ENCODE data around the gene ATOH8. TPM values are rescaled to one million over a fixed set of nuclear protein-coding genes. Genes with fewer than 3 reads are reported as not detected.

Gene ATOH8
- total and polyA plus RNA-seq, 12 donors: 8.7 to 45.9 (median 17.8) TPM

DNA sequence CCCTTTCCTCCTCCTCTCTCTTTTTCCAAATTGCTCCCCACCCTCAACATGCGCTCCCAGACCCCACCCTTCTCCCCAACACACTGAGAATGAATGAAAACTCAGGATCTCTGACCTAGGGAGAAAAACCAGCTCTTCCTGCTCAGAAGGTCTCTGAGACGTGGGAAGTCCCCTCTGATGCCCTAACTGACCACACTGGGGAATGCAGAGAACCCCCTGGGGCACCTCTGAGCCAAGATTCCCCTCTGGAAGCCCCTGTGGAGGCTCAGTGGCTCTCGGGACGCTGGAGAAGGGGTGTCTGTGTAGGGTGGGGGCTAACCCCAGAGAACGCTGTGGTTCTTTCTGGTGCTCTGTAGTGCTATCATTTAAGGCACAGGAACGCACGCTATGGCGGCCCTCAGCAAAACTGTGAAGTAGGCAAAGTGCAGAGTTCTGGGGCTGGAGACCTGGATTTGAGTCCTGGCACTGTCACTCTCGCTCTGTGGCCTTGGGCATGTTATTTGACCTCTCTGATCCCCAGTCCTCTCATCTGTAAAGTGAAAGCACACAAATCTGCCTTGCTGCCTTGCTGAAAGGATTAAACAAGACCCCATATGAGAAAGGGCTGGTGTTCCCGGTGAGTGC, 17.1 kb downstream of the ATOH8 start:
- no peak for DNase-seq
- H3K4me1 ChIP-seq: peaks cover 63 to 96% (median 91%) of the 10 kb centered on the region in 9 donors
- intact Hi-C loops (cut with DNase I): no loop called here

DNA sequence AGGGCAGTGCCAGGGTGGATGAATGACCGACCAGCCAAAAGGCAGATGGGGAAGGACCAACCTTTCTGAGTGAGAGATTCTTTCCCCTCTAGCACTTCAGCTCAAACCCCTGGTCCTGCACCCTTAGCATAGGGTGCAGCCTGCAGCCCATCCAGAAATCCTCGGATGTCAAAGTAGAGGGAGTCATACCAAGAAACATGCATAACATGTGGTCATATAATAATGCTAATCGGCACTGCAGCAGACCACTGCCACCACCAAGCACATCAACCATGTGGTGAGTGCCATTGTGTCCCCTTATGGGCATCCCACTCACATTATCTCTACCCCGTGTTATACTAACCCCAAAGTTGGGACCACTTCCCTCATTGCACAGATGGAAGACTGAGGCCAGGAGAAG, 17.7 kb downstream of the ATOH8 start:
- ATAC-seq (no peak), DNase-seq (no peak)
- Histone ChIP-seq H3K27ac (peak overlapping the region; percentile 36 to 96 (median 91)), H3K4me3 (peak overlapping the region in 7 of 10 donors; percentile 6 to 45 (median 24)), H3K36me3 (peaks cover 0 to 19% (median 0%) of the 10 kb centered on the region in 9 donors), H3K27me3 (peaks cover 0 to 5% (median 0%) of the 10 kb centered on the region in 7 donors), H3K4me1 (peaks cover 68 to 96% (median 91%) of the 10 kb centered on the region in 9 donors), H3K9me3 (no peaks in the 10 kb centered on the region)
- TF ChIP-seq, protein P1, sequence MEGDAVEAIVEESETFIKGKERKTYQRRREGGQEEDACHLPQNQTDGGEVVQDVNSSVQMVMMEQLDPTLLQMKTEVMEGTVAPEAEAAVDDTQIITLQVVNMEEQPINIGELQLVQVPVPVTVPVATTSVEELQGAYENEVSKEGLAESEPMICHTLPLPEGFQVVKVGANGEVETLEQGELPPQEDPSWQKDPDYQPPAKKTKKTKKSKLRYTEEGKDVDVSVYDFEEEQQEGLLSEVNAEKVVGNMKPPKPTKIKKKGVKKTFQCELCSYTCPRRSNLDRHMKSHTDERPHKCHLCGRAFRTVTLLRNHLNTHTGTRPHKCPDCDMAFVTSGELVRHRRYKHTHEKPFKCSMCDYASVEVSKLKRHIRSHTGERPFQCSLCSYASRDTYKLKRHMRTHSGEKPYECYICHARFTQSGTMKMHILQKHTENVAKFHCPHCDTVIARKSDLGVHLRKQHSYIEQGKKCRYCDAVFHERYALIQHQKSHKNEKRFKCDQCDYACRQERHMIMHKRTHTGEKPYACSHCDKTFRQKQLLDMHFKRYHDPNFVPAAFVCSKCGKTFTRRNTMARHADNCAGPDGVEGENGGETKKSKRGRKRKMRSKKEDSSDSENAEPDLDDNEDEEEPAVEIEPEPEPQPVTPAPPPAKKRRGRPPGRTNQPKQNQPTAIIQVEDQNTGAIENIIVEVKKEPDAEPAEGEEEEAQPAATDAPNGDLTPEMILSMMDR (IDR thresholded peaks at IDR 0.05): no peak
- 46 to 52% methylated on average over 4 of the region's 4 CpGs for WGBS, 2 donors
- intact Hi-C loops (cut with DNase I): no loop called here

More for the DNA sequence above, 17.1 kb downstream of the ATOH8 start:
- TF ChIP-seq, protein P1 (IDR thresholded peaks at IDR 0.05): no peak
- WGBS, 2 donors: 81 to 87% methylated on average over 10 of the region's 10 CpGs
- ATAC-seq: no peak
- Histone ChIP-seq H3K27me3 (peaks cover 0 to 9% (median 0%) of the 10 kb centered on the region in 7 donors), H3K27ac (peak overlapping the region; percentile 44 to 96 (median 91)), H3K9me3 (no peaks in the 10 kb centered on the region), H3K4me3 (peak overlapping the region in 1 of 10 donors; percentile 32), H3K36me3 (peaks cover 0 to 25% (median 0%) of the 10 kb centered on the region in 9 donors)

DNA sequence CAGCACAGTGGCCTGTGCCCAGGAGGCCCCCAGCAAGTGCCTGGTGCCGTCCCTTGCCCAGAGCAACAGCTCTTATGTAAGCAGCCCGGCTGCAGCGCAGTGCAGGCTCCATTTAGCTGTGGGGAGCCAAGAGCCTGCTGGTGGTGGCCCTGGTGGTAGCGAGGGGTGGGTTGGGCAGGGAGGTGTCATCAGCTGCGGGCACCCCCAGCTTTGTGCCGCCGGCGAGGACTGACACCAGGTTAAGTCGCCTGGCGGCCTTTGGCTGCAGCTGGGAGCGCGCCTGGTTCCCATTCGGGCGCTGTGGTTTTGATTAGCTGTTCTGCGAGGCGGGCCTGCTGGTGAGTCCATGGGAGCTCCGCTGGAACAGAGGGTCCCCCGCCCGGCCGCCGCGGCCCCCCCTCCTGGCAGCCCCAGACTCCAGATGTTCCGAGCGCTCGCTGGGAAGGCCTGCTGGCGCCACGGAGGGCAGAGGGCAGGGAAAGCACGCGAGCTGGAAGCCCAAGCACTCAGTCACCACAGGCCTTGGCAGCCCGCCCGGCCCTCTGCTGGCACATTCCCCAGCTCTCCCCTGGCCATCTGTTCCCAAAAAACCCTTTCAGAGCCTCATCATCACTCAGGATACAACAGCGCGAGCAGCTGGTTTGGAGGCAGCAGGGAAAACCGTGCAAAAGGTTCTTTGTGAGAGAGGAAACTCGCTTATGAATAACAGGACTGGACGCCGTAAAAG, 18.4 kb downstream of the ATOH8 start:
- ATAC-seq: peak; percentile 88 to 93 (median 91)
- 2% methylated on average over 37 of the region's 37 CpGs for WGBS, 2 donors

More for the DNA sequence above, 18.4 kb downstream of the ATOH8 start:
- TF ChIP-seq, protein P1 (IDR thresholded peaks at IDR 0.05): peak in 4 of 9 donors; percentile 24 to 51 (median 36)
- Histone ChIP-seq H3K4me3 (peak overlapping the region in 8 of 10 donors; percentile 6 to 45 (median 28)), H3K4me1 (peaks cover 73 to 98% (median 93%) of the 10 kb centered on the region in 9 donors), H3K9me3 (no peaks in the 10 kb centered on the region), H3K27ac (peak overlapping the region; percentile 86 to 96 (median 91)), H3K36me3 (peaks cover 0 to 16% (median 0%) of the 10 kb centered on the region in 9 donors), H3K27me3 (peaks cover 0 to 5% (median 0%) of the 10 kb centered on the region in 7 donors)
- DNase-seq: peak; percentile 98 to 99
- intact Hi-C loops (cut with DNase I): loop anchor here in 2 of 10 donors (2.0 kb wide), 3 partner anchors 17 to 61 kb away; no protein-coding TSS in a partner anchor
